Left lung (tissue), 14 donors: ENCODE measurements around the gene COX6B2. TPM values are rescaled to one million over a fixed set of nuclear protein-coding genes. Genes with fewer than 3 reads are reported as not detected.
"Not testable (repeated sequence)": the region's sequence is repeated elsewhere in the genome, so short reads cannot be mapped to it uniquely, and the experiment has no call there.

Experiments used
- ATAC-seq: fragments of 200-7000 bp; cut with Tn5 transposase; one replicate; pipeline ENCODE4 v1.9.1; 2020; ENCODE audit warnings: moderate library complexity
- DNase-seq, 4 donors: peaks; one replicate each; pipeline ENCODE4 v3.0.0-alpha.2; 2013 to 2020
- H3K27ac ChIP-seq, 2 donors: fragments of 200-600 bp; sonication (generic) in 1 of 2; one replicate each; pipeline versions ENCODE4 v1.5.0 to v1.8.0; 2020 to 2021
- H3K27me3 ChIP-seq, 2 donors: fragments of 200-600 bp; sonication (generic) in 1 of 2; one replicate each; pipeline versions ENCODE4 v1.5.0 to v1.8.0; 2020 to 2021
- H3K36me3 ChIP-seq, 2 donors: fragments of 200-600 bp; sonication (generic) in 1 of 2; one replicate each; pipeline versions ENCODE4 v1.5.0 to v1.8.0; 2020 to 2021
- H3K4me1 ChIP-seq, 2 donors: fragments of 200-600 bp; one replicate each; pipeline ENCODE4 v1.8.0; 2021
- H3K4me3 ChIP-seq, 2 donors: fragments of 200-600 bp; sonication (generic) in 1 of 2; one replicate each; pipeline versions ENCODE4 v1.5.0 to v1.8.0; 2020 to 2021; ENCODE audit warnings: mild to moderate bottlenecking in 1 of 2
- H3K9me3 ChIP-seq, 2 donors: fragments of 200-600 bp; sonication (generic) in 1 of 2; one replicate each; pipeline versions ENCODE4 v1.5.0 to v1.8.0; 2020 to 2021
- intact Hi-C, 2 donors: fragments of 100-400 bp; cut with DNase I; formaldehyde crosslinking; loops; one replicate each; pipeline versions ENCODE4 v1.11.2 to v1.14.2; 2022
- long read RNA-seq, 12 donors: library from polyadenylated mRNA in 2 of 12; unstranded in 2 of 12; transcript quantifications; one replicate each; pipeline ENCODE4 v2.0.0 and lab custom pipeline, GENCODE V29; 2019 to 2026
- polyA plus RNA-seq, 6 donors: library from polyadenylated mRNA; unstranded; fragments of 120-200 nt; gene quantifications; one replicate each; pipeline ENCODE4 v1.2.1, GENCODE V29; 2013; ENCODE audit not compliant: insufficient read length in 6 of 6
- total RNA-seq, 2 donors: library from RNA; stranded (reverse); fragmentation: NEBNext Ultra II Directional; extraction: Animal tissue kit (Norgen Biotek cat#: 25700); gene quantifications; one replicate each; pipeline ENCODE4 v1.2.1, GENCODE V29; 2021
- TF ChIP-seq, protein P1 (sequence below), 2 donors: fragments of 200-600 bp; sonication (generic) in 1 of 2; IDR thresholded peaks; one replicate each; pipeline versions ENCODE4 v1.5.0 to v1.8.0; 2021; ENCODE audit warnings: antibody characterized with exemption in 2 of 2
- donor health status: DM: no; HTN: yes; CAD: no.
- donor health status: DM: no; HTN: no; CAD: no.

Gene COX6B2
- total RNA-seq (under 1 TPM in 1 of 2 donors, not detected in 1; 0.24 TPM), polyA plus RNA-seq (under 1 TPM; 0.20 to 0.75 (median 0.59) TPM)
- long read RNA-seq, donor 1, result 0 reads
- long read RNA-seq, donor 2, result 0 reads
- long read RNA-seq, donor 3, result 0 reads
- long read RNA-seq, donor 4, partial matches to known transcripts, result 0 of 1 reads
- long read RNA-seq, donor 4, other reads (novel, unspliced or antisense), result 1 of 1 reads
- long read RNA-seq, donor 5, result 0 reads
- long read RNA-seq, donor 6, result 0 reads
- long read RNA-seq, donor 7, result 0 reads
- long read RNA-seq, donor 8, result 0 reads
- long read RNA-seq, donor 9, result 0 reads
- long read RNA-seq, donor 10, partial matches to known transcripts, result 0 of 1 reads
- long read RNA-seq, donor 10, other reads (novel, unspliced or antisense), result 1 of 1 reads
- long read RNA-seq, donor 11, result 0 reads
- long read RNA-seq, donor 12, result 0 reads

DNA sequence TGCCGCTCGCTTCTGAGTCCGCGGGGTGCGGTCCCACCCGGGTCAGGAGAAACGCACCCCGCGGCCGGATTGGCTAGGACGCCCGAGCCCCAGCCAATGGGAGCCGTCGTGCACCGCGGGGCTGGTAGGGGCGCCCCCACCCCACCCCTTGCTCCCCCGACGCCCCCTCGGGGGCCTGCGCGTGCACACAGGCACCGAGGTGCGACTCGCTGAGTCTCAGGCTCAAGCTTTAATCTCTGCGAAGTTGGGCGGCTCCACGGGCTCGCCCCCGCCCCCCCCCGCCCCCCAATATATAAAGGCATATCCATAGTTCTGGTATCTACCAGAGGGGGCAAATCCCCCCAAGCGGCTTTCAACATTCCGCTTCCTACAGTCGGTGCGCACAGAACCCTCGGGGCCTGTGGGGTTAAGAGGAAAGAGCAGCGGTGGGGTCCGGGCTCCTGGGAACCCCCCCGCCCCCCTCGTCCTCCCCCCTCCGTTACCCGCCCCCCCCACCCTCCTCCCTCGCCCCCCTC, at the start of gene COX6B2:
TSS of gene COX6B2 (minus strand) at position 22 of the 515 bp plus-strand sequence. CDS start 198 bp downstream, outside the sequence.
- H3K4me3 ChIP-seq, result peak within 1 kb of the TSS; percentile 30 to 40
- intact Hi-C loops, result no loop called here
- no peak for ATAC-seq

DNA sequence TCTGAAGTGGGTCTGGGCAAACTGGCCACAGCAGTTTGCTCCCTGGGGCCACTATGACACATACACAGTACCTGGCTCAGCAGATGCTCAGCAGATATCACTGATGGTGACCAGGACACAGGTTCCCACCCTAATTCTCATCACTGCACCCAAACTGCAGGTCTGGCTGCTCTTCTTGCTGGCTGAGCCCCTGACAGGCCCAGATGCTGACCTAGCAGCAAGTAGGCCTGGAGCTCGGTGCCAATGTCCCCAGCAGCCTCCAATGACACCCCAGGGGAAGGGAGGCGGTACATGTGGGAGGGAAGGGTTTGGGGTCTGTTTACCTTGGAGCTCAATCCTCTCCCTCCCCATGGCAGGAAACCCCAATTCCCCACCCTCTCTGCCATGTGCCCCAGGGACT, 48.0 kb upstream of the COX6B2 start:
- ATAC-seq (no peak), DNase-seq (no peak)
- H3K36me3 ChIP-seq, result peaks cover 0 to 57% of the 10 kb centered on the region in 2 donors
- H3K4me3 ChIP-seq, result no peak overlapping the region
- H3K27ac ChIP-seq, result no peak overlapping the region
- H3K9me3 ChIP-seq, result no peaks in the 10 kb centered on the region
- peaks cover 8 to 35% of the 10 kb centered on the region in 2 donors for H3K4me1 ChIP-seq
- intact Hi-C loops, result no loop called here
- H3K27me3 ChIP-seq, result no peaks in the 10 kb centered on the region
- TF ChIP-seq, protein P1, sequence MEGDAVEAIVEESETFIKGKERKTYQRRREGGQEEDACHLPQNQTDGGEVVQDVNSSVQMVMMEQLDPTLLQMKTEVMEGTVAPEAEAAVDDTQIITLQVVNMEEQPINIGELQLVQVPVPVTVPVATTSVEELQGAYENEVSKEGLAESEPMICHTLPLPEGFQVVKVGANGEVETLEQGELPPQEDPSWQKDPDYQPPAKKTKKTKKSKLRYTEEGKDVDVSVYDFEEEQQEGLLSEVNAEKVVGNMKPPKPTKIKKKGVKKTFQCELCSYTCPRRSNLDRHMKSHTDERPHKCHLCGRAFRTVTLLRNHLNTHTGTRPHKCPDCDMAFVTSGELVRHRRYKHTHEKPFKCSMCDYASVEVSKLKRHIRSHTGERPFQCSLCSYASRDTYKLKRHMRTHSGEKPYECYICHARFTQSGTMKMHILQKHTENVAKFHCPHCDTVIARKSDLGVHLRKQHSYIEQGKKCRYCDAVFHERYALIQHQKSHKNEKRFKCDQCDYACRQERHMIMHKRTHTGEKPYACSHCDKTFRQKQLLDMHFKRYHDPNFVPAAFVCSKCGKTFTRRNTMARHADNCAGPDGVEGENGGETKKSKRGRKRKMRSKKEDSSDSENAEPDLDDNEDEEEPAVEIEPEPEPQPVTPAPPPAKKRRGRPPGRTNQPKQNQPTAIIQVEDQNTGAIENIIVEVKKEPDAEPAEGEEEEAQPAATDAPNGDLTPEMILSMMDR (IDR thresholded peaks at IDR 0.05), result no peak

More for the DNA sequence above, at the start of gene COX6B2:
- TF ChIP-seq, protein P1 (IDR thresholded peaks at IDR 0.05), result no peak
- DNase-seq, result peak in 1 of 4 donors; percentile 81
- Histone ChIP-seq H3K9me3 (no peaks in the 10 kb centered on the region), H3K27ac (no peak within 1 kb of the TSS), H3K4me1 (peaks cover 7 to 16% of the 10 kb centered on the region in 2 donors), H3K36me3 (no peaks in the 10 kb centered on the region), H3K27me3 (peaks cover 27 to 89% of the 10 kb centered on the region in 2 donors)

DNA sequence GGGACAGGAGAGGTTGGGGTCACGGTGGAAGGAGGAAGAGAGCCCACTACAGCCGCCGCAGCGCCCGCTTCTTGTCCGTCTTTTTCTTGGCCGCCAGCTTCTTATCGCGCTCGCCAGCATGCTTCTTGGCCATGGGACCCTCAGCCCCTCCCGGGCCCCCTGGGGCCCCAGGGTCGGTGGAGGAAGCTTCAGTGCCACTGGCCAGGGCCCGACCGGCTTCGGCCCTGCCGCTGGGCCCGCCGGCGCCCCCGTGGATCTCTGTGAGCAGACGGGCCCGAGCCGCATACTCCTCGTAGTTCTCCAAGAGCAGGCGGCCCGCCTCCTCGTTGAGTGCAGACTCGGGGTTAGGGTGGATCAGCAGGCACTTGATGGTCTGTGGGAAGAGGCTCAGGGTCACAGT, 46.9 kb upstream of the COX6B2 start:
- intact Hi-C loops, ATAC-seq, H3K27me3 ChIP-seq, H3K9me3 ChIP-seq, DNase-seq, H3K27ac ChIP-seq, H3K4me3 ChIP-seq: not testable (repeated sequence)
- peaks cover 0 to 57% of the 10 kb centered on the region in 2 donors for H3K36me3 ChIP-seq
- H3K4me1 ChIP-seq, result peaks cover 2 to 28% of the 10 kb centered on the region in 2 donors

GRCh38 chr19:55400281-55401087, 46.0 kb upstream of the COX6B2 start:
- Histone ChIP-seq H3K4me3 (no peak overlapping the region), H3K27ac (no peak overlapping the region), H3K36me3 (peaks cover 0 to 50% of the 10 kb centered on the region in 2 donors), H3K27me3 (no peaks in the 10 kb centered on the region), H3K9me3 (no peaks in the 10 kb centered on the region), H3K4me1 (peaks cover 0 to 19% of the 10 kb centered on the region in 2 donors)
- DNase-seq (no peak), ATAC-seq (no peak)
- intact Hi-C loops, result no loop called here
- TF ChIP-seq, protein P1 (IDR thresholded peaks at IDR 0.05), result no peak

- intact Hi-C loops, result no loop called here
- TF ChIP-seq, protein P1 (IDR thresholded peaks at IDR 0.05), result no peak
- no peaks in the 10 kb centered on the region for H3K27me3 ChIP-seq
- H3K36me3 ChIP-seq, result peaks cover 0 to 32% of the 10 kb centered on the region in 2 donors
- ATAC-seq, result no peak
- peak overlapping the region in 1 of 2 donors; percentile 6 for H3K4me3 ChIP-seq
- H3K27ac ChIP-seq, result peak overlapping the region in 1 of 2 donors; percentile 66
- DNase-seq, result no peak
- no peaks in the 10 kb centered on the region for H3K9me3 ChIP-seq
- H3K4me1 ChIP-seq, result peaks cover 0 to 16% of the 10 kb centered on the region in 2 donors
These were observed 43.8 kb upstream of the COX6B2 start for GRCh38 chr19:55398200-55398925.
